ENCODE measurements around the gene GPS1. TPM values are rescaled to one million over a fixed set of nuclear protein-coding genes. Genes with fewer than 3 reads are reported as not detected.

The GPS1 gene
- total RNA-seq, 1 donor: 93.7 TPM

DNA sequence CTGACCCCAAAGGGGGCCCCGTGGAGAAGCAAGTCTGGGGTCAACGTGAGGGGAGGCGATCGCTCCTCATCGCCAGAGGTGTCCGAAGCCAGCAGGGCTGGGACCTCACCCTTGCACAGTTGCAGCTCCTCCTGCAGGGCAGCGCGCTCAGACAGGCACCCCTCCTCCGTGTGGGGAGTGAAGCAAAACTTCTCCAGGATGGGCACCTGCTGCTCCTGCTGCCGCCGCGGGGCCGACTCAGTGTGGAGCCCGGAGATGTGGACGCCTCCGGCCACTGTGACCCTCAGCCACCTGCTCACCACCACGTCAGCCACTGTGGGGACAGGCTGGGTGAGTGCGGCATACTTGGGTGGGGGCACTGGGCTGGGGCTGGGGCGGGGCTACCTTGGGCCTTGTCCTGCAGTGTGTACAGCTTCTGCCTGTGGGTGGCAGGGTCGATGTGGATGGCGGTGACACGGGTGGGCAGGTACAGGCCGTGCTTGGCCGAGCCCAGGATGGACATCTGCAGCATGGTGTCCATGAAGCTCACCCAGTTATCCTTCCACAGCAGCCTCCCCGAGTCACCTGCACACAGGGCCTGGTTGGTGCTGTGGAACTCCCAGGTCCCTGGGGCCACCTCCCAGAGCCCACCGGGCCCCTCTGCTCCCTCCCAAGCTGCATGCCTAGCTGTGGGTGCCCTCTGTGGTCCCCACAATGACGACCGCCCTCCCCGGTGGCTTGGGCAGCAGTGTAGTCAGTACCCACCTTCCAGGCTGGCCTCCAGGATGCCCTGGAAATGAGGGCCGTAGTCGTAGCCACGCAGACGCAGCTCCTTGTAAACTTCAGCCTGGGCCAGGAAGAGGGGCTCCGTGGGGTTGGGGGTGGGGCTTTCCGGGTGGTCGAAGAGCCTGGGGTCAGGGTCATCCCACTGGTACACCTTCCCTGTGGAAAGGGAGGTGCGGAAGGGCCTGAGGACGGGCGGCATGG, 35.5 kb downstream of the GPS1 start:
- Histone ChIP-seq H3K4me2 (ENCODE audit: insufficient read depth, low read length) (no peak overlapping the region), H3K36me3 (ENCODE audit: insufficient read depth, low read length) (peaks cover 55% of the 10 kb centered on the region), H3K79me2 (ENCODE audit: insufficient read depth, low read length) (no peaks in the 10 kb centered on the region), H3K9me3 (ENCODE audit: low read depth, low read length) (no peaks in the 10 kb centered on the region), H2AFZ (ENCODE audit: low read length) (no peak overlapping the region), H3K4me3 (ENCODE audit: insufficient read depth, low read length) (no peak overlapping the region), H3K27me3 (ENCODE audit: insufficient read depth, low read length) (no peaks in the 10 kb centered on the region), H4K20me1 (ENCODE audit: insufficient read depth, low read length) (no peaks in the 10 kb centered on the region), H3K4me1 (ENCODE audit: insufficient read depth, low read length) (no peaks in the 10 kb centered on the region), H3K27ac (ENCODE audit: low read depth, low read length) (no peak overlapping the region)
- TF ChIP-seq, protein P1, sequence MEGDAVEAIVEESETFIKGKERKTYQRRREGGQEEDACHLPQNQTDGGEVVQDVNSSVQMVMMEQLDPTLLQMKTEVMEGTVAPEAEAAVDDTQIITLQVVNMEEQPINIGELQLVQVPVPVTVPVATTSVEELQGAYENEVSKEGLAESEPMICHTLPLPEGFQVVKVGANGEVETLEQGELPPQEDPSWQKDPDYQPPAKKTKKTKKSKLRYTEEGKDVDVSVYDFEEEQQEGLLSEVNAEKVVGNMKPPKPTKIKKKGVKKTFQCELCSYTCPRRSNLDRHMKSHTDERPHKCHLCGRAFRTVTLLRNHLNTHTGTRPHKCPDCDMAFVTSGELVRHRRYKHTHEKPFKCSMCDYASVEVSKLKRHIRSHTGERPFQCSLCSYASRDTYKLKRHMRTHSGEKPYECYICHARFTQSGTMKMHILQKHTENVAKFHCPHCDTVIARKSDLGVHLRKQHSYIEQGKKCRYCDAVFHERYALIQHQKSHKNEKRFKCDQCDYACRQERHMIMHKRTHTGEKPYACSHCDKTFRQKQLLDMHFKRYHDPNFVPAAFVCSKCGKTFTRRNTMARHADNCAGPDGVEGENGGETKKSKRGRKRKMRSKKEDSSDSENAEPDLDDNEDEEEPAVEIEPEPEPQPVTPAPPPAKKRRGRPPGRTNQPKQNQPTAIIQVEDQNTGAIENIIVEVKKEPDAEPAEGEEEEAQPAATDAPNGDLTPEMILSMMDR (IDR thresholded peaks at IDR 0.05; ENCODE audit: extremely low read depth, low read depth, low read length): no peak
- peak; percentile 92 for DNase-seq (ENCODE audit: insufficient read length, low spot score, missing footprints)

DNA sequence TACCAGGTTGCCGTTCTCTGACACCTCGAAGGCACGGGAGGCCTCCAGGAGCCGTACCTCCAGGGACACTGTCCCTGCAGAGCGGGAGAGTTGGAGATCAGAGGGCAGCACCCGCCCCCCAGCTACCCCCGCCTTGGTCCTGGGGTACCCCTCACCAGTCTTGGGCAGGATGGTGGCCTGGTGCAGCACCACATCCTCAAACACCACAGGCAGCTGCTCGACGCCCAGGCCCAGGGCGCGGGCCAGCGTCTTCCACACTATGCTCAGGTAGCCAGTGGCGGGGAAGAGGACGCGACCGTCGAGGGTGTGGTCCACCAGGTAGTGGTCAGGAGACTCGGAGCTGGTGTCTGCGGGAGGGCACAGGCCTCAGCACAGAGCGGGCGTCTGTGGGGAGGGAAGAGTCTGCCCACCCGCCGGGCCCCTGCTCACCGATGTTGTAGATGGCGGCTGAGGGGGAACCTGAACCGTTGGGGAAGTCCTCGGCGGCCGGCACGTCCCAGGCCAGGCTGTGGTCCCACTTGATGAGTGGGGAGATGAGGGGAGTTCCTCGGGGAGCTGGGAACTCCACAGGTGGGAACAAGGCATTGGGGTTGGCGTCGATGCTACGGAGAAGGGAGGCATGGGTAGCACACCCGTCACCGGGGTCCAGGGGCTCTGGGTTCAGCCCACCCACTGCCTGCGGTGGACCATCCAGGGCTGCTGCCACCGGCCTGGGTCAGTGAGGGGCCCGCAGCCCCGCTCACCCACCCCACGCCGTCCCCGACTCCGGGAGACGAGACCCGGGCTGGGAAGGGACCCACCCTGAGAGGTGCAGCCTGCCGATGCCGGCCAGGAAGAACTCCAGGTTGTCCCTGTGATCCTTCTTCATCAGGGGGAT, 36.5 kb downstream of the GPS1 start:
- Histone ChIP-seq H3K36me3 (ENCODE audit: insufficient read depth, low read length) (peaks cover 50% of the 10 kb centered on the region), H3K79me2 (ENCODE audit: insufficient read depth, low read length) (peaks cover 2% of the 10 kb centered on the region)

DNA sequence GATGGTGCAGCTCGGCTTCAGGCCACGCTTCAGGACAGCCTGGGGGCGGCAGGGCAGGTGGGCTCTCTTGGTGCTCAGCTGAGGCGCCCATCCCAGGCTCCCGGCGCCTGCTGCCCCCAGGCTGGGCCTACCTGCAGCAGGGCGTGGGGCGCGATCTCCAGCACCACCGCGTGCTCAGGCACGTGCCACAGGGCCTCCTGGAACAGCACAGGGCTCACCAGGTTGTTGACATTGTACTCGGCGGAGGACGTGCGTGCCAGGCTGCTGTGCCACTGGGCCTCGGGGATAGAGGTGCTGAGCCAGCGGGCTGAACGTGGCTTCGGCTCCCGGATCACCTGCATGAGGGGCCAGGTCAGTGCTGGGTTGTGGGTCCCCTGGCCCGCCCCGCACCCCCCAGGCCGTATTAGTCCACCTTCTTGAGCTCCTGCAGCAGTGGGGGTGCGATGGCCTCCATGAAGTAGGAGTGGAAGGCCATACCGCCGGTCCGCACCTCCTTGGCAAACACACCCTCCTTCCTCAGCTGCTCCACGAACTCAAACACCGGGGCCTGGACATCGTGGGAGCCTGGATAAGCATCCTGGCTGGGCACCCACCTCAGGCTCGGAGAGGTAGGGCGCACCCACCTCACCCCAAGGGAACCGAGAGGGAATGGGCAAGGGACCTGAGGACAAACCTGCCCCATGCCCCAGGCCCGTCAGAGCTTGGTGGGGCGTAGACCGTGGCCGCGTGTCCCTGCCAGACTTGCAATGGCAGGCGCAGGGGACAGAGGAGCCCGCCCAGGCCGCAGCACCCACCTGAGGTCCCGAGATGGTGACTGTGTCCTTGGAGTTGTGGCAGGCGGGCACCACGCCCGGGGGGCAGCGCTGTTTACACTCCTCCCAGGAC, 37.4 kb downstream of the GPS1 start:
- no peak overlapping the region for H2AFZ ChIP-seq (ENCODE audit: low read length)
- H3K4me1 ChIP-seq (ENCODE audit: insufficient read depth, low read length): no peaks in the 10 kb centered on the region
- TF ChIP-seq, protein P1 (IDR thresholded peaks at IDR 0.05; ENCODE audit: extremely low read depth, low read depth, low read length): no peak
- DNase-seq (ENCODE audit: insufficient read length, low spot score, missing footprints): peak; percentile 89
- no peaks in the 10 kb centered on the region for H3K27me3 ChIP-seq (ENCODE audit: insufficient read depth, low read length)
- H3K9me3 ChIP-seq (ENCODE audit: low read depth, low read length): no peaks in the 10 kb centered on the region
- H3K79me2 ChIP-seq (ENCODE audit: insufficient read depth, low read length): peaks cover 9% of the 10 kb centered on the region
- no peak overlapping the region for H3K27ac ChIP-seq (ENCODE audit: low read depth, low read length)
- H3K4me2 ChIP-seq (ENCODE audit: insufficient read depth, low read length): no peak overlapping the region
- H4K20me1 ChIP-seq (ENCODE audit: insufficient read depth, low read length): peaks cover 4% of the 10 kb centered on the region
- H3K4me3 ChIP-seq (ENCODE audit: insufficient read depth, low read length): no peak overlapping the region
- H3K36me3 ChIP-seq (ENCODE audit: insufficient read depth, low read length): peaks cover 54% of the 10 kb centered on the region

More for the DNA sequence above, 36.5 kb downstream of the GPS1 start:
- H4K20me1 ChIP-seq (ENCODE audit: insufficient read depth, low read length): peaks cover 1% of the 10 kb centered on the region
- peak; percentile 90 for DNase-seq (ENCODE audit: insufficient read length, low spot score, missing footprints)
- H3K4me1 ChIP-seq (ENCODE audit: insufficient read depth, low read length): no peaks in the 10 kb centered on the region
- H3K27ac ChIP-seq (ENCODE audit: low read depth, low read length): no peak overlapping the region
- no peak overlapping the region for H2AFZ ChIP-seq (ENCODE audit: low read length)
- H3K27me3 ChIP-seq (ENCODE audit: insufficient read depth, low read length): no peaks in the 10 kb centered on the region
- H3K4me3 ChIP-seq (ENCODE audit: insufficient read depth, low read length): no peak overlapping the region
- TF ChIP-seq, protein P1 (IDR thresholded peaks at IDR 0.05; ENCODE audit: extremely low read depth, low read depth, low read length): no peak
- no peaks in the 10 kb centered on the region for H3K9me3 ChIP-seq (ENCODE audit: low read depth, low read length)
- H3K4me2 ChIP-seq (ENCODE audit: insufficient read depth, low read length): no peak overlapping the region

Data from osteoblast (primary cell).